ENCODE data around the gene XYLT1. TPM values are rescaled to one million over a fixed set of nuclear protein-coding genes. Genes with fewer than 3 reads are reported as not detected.

XYLT1 gene
- total and polyA plus RNA-seq, 2 of the 8 experiments (the other 6 are each of a cell fraction or from before 2014, with no cell fraction given): 6.6 to 25.4 TPM

- Histone ChIP-seq H2BK20ac (ENCODE audit: low read length) (no peak overlapping the region), H3K4me1 (replicated peaks in 1 of 4; ENCODE audit: control insufficient read depth in 3 of 4, insufficient read depth in 4 of 4, low read length in 3 of 4) (no peaks in the 10 kb centered on the region), H3K4me3 (ENCODE audit: extremely low read depth in 1 of 4, insufficient read depth in 2 of 4, low read depth in 3 of 4, low read length in 4 of 4) (no peak overlapping the region), H3K9ac (replicated peaks in 1 of 4; ENCODE audit: extremely low read depth in 1 of 4, low read depth in 3 of 4, low read length in 3 of 4) (no peak overlapping the region), H4K91ac (replicated peaks; ENCODE audit: insufficient read length, low read length) (no peak overlapping the region), H3K27me3 (replicated peaks in 1 of 4; ENCODE audit: control insufficient read depth in 3 of 4, extremely low read depth in 1 of 4, insufficient read depth in 3 of 4, low read length in 3 of 4) (no peaks in the 10 kb centered on the region), H3K79me1 (ENCODE audit: low read depth, low read length) (no peaks in the 10 kb centered on the region), H3K4me2 (ENCODE audit: insufficient read depth in 1 of 2, low read depth in 2 of 2, low read length in 2 of 2) (no peak overlapping the region), H2BK15ac (ENCODE audit: low read length) (no peak overlapping the region), H3K23ac (ENCODE audit: insufficient read length) (no peak overlapping the region), H3K36me3 (ENCODE audit: control insufficient read depth in 2 of 4, insufficient read depth in 4 of 4, low read length in 3 of 4) (no peaks in the 10 kb centered on the region), H4K5ac (ENCODE audit: insufficient read length, low read depth, low read length) (no peak overlapping the region), H3K56ac (replicated peaks; ENCODE audit: insufficient read length, low read depth, low read length) (no peak overlapping the region), H4K20me1 (replicated peaks in 1 of 2; ENCODE audit: control insufficient read depth in 1 of 2, insufficient read depth in 2 of 2, low read length in 2 of 2) (no peaks in the 10 kb centered on the region), H2BK120ac (replicated peaks; ENCODE audit: low read depth, low read length) (no peak overlapping the region), H2AK5ac (ENCODE audit: low read depth, low read length) (no peak overlapping the region), H3K27ac (ENCODE audit: low read depth, low read length) (no peak overlapping the region), H3K79me2 (ENCODE audit: control insufficient read depth in 1 of 2, insufficient read depth in 2 of 2, low read length in 2 of 2) (no peaks in the 10 kb centered on the region), H3K9me3 (ENCODE audit: insufficient read depth in 2 of 2, low read depth in 1 of 2, low read length in 1 of 2) (no peaks in the 10 kb centered on the region), H2BK12ac (ENCODE audit: low read depth, low read length) (no peak overlapping the region), H3K14ac (ENCODE audit: insufficient read length) (no peak overlapping the region), H2AFZ (ENCODE audit: low read length) (no peak overlapping the region), H4K8ac (ENCODE audit: extremely low read depth, insufficient read depth, low read length) (no peak overlapping the region), H3K23me2 (ENCODE audit: low read depth, low read length) (no peaks in the 10 kb centered on the region), H2BK5ac (ENCODE audit: low read depth, low read length) (no peak overlapping the region), H3K18ac (ENCODE audit: extremely low read depth, low read length) (no peak overlapping the region), H3K4ac (replicated peaks; ENCODE audit: insufficient read length, low read depth, low read length) (no peak overlapping the region)
- no peak for TF ChIP-seq GTF2F1 (IDR thresholded peaks at IDR 0.05; ENCODE audit: borderline replicate concordance, low read depth, low read length)
- TF ChIP-seq TCF12 (IDR thresholded peaks at IDR 0.05; ENCODE audit: low read depth, low read length): no peak
- no peak for TF ChIP-seq BRCA1 (IDR thresholded peaks at IDR 0.05; ENCODE audit: low read depth, low read length)
- no peak for TF ChIP-seq MAFK (IDR thresholded peaks at IDR 0.05; ENCODE audit: low read depth, low read length)
- TF ChIP-seq SIRT6 (IDR thresholded peaks at IDR 0.05; ENCODE audit: low read length): no peak
- TF ChIP-seq JUND (IDR thresholded peaks at IDR 0.05; ENCODE audit: low read length): no peak
- no peak for TF ChIP-seq USF2 (IDR thresholded peaks at IDR 0.05; ENCODE audit: low read length)
- no peak for TF ChIP-seq ATF3 (IDR thresholded peaks at IDR 0.05; ENCODE audit: insufficient read depth, low read depth, low read length)
- no peak for TF ChIP-seq CHD1 (IDR thresholded peaks at IDR 0.05; ENCODE audit: low read depth, low read length)
- TF ChIP-seq PHF8 (conservative IDR thresholded peaks at IDR 0.05; ENCODE audit: low read depth, low read length): no peak
- TF ChIP-seq KDM5A (IDR thresholded peaks at IDR 0.05; ENCODE audit: low read length): no peak
- DNase-seq (ENCODE audit: low read depth in 1 of 2, low spot score in 2 of 2): no peak
- ChIA-PET CTCF (ENCODE audit: partially characterized antibody) (interaction anchor here (0.9 to 1.3 kb wide), 2 partner anchors 37 to 50 kb away, joined by 3 read pairs; no protein-coding TSS in a partner anchor), POLR2A (ENCODE audit: partially characterized antibody) (no interaction called here)
- WGBS, 2 experiments (ENCODE audit: extremely low coverage in 1 of 2, insufficient coverage in 1 of 2, insufficient read length in 1 of 2, insufficient replicate concordance in 2 of 2, low coverage in 1 of 2, low lambda C conversion rate in 2 of 2, missing lambda C conversion rate in 1 of 2): 87% methylated on average over 3 of the region's 3 CpGs; no CpG with 5 or more reads in 1 of the 2 experiments
- FAIRE-seq: no peak
These were observed 300.3 kb downstream of the XYLT1 start for GRCh38 chr16:17170435-17170834.

All from H1 (cell line).